PC-9 (cell line): Measurements from ENCODE around the gene CWH43.

ENCODE experiments used
- CTCF ChIP-seq: fragments of 200-600 bp; sonication (generic); conservative IDR thresholded peaks from 2 replicates; pipeline ENCODE4 v1.6.1; 2017; ENCODE audit warnings: mixed run types, antibody characterized with exemption, mild to moderate bottlenecking, moderate library complexity
- EZH2 ChIP-seq: fragments of 200-600 bp; sonication (generic); IDR thresholded peaks from 2 replicates; pipeline ENCODE4 v1.8.0; 2017; ENCODE audit warnings: antibody characterized with exemption, low read depth

DNA sequence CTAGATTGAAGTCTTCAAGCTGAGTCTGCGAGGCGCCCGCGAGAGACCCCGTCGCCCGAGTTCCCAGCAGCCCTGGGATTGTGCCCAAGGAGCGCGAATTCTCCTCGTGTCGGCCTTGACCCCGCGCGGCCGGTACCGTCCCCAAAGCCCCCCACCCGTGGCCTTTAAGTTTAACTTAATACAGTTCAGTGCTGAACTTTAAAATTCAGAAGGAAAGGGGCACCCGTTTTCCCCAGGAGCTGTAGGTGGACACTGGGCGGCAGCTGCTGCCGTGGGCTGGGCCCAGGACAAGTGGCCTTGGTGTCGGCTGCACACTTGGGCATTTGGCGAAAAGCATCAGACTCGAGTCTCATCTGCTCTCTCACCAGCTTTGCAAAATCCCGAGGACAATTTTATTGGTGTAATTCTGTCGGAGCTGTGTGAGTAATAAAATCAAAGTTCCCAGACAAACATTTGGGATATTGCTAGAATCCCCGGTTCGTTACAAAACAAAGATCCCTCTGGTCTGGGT lies 634 bp downstream of the CWH43 start:
- no peak for TF ChIP-seq CTCF
- no peak for TF ChIP-seq EZH2
